Non-pigmented ciliary epithelial cell (primary cell): ENCODE data around the gene BCL6B.

ENCODE experiments used
- DNase-seq: peaks from one replicate; pipeline ENCODE4 v3.0.0-alpha.2; 2010; ENCODE audit warnings: low read depth

BCL6B gene

DNA sequence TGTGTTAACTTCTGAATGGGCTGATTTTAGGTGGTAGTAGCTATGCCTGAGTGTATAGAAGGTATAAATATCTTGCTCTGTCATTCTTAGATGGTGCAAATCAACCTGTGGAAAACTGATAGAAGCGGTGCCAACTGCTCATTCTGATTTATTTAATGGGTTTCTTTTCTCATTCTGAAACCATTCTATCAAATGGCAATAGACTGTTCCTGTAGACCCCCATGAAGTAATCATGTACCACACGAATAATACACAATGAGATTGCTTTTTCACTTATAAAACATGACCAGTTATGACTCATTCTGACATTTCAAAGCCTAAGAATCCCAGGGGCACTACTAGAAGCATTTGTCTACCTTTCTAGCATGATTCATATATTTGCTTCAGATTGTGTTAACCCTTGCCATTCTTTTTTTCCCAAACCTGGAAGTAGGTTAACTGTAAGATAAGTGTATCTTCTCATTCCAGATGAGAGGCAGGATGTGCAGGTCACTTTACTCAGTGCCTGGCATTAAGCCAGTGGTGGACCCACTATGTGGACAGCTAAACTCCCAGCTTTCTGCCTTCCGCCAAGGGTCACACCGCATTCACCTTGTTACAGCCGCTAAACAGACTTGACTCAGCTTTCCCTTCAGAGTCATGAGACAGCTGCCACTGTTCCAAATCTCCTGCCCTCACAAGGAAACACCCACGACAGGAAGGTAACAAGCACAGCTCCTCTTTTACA is 37.5 kb downstream of the BCL6B start:
- DNase-seq: peak; percentile 56

DNA sequence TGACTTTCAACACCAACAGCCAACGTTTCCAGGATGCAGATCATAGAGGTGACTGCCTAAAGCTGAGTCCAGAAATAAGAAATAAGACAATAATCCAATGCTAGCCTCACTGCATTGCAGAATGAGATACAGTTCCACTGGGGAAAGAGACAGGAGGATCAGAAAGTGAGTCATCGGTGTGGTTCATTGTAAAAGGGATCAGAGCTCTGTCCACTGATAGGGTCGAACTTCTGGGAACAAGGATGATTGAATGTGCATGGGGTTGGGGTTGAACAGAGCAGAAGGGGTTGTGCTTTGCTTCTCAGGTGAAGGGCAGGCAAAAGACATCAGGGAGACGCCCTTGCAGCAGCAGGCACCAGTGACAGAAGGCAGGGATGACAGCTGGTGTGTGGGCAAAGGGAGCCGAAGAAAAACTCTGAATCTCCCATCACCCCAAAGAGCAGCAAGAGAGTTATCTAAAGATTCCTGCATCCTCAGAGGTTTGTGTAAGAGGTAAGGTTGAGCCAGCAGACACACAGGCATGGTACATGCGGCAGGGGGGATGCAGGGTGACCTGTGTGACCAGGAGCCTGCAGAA is 40.8 kb downstream of the BCL6B start:
- DNase-seq: no peak

DNA sequence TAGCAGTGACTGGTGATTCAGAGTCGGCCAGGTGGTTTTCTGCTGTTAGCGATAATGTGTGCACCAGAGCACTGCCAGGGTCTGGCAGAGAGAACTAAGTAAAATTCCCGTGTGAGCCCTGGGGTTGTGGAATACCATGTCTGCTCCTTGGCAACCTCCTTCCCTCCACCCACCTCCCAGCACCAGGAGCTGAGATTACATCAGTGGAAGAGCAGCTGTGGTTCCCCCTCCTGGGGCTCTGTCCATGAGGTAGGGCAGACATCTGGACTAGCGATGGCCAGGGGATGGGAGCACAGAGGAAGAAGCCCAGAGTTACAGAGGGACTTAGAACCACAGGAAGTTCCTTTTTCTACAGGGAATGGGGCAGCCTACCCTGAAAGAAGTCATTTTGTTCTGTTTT is 41.4 kb downstream of the BCL6B start:
- no peak for DNase-seq

DNA sequence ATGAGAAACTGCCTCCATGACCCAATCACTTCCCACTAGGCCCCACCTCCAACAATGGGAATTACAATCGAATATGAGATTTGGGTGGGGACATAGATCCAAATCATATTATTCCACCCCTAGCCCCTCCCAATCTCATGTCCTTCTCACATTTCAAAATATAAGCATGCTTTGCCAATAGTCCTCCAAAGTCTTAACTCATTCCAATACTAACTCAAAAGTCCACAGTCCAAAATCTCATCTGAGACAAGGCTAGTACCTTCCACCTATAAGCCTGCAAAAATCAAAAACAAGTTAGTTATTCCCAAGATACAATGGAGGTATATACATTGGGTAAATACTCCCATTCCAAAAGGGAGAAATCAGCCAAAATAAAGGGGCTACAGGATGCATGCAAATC is 44.3 kb downstream of the BCL6B start:
- DNase-seq: no peak

DNA sequence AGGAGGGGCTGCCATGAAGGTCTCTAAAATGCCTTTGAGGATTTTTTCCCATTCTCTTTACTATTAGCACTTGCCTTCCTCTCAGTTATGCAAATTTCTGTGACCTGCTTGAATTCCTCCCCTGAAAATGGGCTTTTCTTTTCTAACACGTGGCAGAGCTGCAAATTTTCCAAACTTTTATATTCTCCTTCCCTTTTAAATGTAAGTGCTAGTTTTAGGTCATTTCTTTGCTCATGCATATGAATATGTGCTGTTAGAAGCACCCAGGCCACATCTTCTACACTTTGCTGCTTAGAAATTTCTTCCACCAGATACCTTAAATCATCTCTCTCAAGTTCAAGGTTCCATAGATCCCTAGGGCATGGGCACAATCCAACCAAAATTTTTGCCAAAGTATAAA is 45.4 kb downstream of the BCL6B start:
- no peak for DNase-seq

DNA sequence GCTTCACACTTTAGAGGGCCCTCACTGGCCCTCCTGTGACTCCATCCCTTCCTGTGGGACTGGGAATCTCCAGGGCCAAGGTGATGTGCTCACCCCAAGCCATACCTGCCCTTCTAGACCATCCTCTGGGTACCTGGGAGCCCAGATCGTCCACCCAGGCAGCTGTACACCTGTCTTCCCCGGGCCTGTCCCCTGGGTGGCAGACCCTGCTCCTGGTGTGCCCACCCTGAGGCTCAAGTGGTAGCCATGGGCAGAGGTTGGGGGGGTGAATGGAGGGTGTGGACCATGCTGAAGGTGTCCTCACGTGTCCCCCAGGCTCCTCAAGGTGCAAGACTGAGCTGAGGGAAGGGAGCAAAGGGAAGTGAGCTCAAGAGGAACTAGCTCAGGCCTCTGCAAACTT is 47.9 kb downstream of the BCL6B start:
- DNase-seq: no peak

DNA sequence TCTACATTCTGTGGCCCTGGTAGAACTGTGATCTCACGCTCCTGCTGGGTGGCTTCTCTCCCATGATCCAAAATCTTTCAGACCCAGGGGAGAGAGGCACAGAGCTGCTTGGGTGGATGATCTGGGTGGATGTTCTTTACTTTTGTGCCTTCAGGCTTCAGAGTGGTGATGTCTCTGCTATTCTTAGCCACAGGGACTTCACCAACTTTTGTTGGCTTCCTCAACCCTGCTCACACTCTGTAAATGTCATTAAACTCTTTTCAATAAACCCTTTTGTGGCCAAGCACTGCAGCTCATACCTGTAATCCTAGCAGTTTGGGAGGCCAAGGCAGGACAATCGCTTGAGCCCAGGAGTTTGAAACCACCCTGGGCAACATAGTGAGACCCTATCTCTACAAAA is 49.6 kb downstream of the BCL6B start:
- DNase-seq: no peak

DNA sequence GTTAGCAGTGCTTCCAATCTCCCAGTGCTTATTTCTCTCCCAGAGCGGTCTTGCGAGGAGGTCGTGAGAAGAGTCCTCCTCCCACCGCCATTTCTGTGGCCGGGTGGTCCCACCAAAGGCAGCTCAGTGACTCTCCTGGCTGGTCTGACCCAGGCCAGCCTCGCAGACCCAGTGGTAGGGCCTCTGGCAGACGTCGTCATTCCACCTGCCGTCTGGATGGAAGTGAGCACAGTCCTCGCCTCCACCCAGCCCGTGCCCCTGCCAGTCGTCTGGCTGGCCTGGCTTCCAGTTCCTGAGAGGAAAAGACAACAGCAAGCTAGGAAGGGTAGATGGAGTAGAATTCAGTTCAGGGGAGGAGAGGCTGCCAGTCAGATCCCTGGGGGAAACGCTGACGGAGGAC is 52.1 kb downstream of the BCL6B start:
- DNase-seq: no peak

DNA sequence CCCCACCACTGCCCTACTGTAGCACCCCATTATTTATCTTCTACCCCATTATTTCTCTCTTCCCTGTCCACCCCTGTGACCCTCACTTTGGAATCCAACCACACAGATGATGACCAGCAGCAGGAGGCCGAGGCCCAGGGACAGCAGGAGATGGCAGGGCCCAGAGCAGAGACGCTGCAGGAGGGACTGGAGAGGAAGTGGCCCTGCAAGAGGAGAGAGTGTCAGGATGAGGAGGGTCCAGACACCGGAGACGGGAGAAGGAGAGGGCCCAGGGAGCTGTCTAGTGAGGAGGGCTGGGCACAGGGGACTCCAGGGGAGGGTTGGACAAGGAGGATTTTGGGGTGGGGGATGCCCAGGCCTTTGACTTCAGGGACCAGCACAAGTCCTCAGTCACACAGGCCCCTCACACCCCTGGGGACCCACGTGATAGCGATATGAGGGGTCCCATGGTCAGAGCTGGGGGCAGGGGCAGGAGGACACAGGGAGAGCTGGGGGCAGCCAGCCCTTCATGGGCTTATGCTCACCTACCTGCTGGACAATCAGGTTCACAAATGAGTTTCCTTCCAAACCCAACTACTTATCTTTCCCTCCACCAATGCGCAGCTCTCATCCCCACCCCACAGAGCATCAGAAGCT is 55.2 kb downstream of the BCL6B start:
- no peak for DNase-seq

DNA sequence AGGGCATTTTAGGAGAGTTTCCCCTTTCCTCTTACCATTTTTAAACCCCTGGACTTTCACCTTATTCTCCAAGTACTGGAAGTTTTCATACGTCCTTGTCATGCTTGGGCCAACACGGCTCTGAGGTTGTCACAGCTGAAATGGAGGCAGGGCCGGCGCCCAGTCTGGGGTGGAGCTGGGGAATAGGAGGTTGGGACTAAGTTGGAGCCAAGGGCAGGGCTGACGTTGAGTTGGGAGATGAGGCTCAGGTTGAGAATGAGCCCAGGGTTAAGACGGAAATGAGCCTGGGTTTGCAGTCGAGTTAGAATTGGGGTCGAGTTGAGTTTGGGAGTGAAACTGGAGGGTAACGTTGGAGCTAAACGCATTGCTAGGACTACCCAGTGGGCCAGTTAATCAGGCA is 55.9 kb downstream of the BCL6B start:
- no peak for DNase-seq
